ENCODE results near the gene SAMHD1. TPM values are rescaled to one million over a fixed set of nuclear protein-coding genes. Genes with fewer than 3 reads are reported as not detected.

The SAMHD1 gene
- total and polyA plus RNA-seq, 2 experiments from 2014 or later: 7.3 to 10.3 TPM

DNA sequence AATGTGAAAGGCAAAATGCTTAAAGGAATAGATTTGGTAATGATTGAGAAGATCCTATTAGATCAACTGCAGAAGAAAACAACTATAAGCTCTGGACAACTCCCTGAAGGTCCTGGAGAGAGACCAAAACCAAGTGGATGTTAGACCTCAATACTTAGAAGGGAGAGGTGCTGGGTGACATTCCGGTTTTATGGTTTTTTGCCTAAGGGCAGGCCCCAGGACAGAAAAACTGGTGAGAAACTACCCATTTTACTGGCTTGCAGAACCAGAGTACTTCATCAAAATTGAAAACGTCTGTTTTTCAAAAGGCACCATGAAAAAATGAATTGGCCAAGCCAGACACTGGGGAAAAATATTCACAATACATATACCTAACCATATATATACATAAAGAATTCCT lies 26.3 kb downstream of the SAMHD1 start:
- no peaks in the 10 kb centered on the region for H3K9me3 ChIP-seq (ENCODE audit: low read depth)
- DNase-seq (ENCODE audit: low read depth in 1 of 2, low spot score in 1 of 2): no peak
- H3K27me3 ChIP-seq: no peaks in the 10 kb centered on the region
- H3K36me3 ChIP-seq: no peaks in the 10 kb centered on the region
- TF ChIP-seq, protein P1, sequence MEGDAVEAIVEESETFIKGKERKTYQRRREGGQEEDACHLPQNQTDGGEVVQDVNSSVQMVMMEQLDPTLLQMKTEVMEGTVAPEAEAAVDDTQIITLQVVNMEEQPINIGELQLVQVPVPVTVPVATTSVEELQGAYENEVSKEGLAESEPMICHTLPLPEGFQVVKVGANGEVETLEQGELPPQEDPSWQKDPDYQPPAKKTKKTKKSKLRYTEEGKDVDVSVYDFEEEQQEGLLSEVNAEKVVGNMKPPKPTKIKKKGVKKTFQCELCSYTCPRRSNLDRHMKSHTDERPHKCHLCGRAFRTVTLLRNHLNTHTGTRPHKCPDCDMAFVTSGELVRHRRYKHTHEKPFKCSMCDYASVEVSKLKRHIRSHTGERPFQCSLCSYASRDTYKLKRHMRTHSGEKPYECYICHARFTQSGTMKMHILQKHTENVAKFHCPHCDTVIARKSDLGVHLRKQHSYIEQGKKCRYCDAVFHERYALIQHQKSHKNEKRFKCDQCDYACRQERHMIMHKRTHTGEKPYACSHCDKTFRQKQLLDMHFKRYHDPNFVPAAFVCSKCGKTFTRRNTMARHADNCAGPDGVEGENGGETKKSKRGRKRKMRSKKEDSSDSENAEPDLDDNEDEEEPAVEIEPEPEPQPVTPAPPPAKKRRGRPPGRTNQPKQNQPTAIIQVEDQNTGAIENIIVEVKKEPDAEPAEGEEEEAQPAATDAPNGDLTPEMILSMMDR (IDR thresholded peaks at IDR 0.05; ENCODE audit: low read depth, low read length): no peak
- no peak overlapping the region for H3K27ac ChIP-seq
- H3K4me1 ChIP-seq (ENCODE audit: low read depth): no peaks in the 10 kb centered on the region
- no peak overlapping the region for H3K4me3 ChIP-seq

DNA sequence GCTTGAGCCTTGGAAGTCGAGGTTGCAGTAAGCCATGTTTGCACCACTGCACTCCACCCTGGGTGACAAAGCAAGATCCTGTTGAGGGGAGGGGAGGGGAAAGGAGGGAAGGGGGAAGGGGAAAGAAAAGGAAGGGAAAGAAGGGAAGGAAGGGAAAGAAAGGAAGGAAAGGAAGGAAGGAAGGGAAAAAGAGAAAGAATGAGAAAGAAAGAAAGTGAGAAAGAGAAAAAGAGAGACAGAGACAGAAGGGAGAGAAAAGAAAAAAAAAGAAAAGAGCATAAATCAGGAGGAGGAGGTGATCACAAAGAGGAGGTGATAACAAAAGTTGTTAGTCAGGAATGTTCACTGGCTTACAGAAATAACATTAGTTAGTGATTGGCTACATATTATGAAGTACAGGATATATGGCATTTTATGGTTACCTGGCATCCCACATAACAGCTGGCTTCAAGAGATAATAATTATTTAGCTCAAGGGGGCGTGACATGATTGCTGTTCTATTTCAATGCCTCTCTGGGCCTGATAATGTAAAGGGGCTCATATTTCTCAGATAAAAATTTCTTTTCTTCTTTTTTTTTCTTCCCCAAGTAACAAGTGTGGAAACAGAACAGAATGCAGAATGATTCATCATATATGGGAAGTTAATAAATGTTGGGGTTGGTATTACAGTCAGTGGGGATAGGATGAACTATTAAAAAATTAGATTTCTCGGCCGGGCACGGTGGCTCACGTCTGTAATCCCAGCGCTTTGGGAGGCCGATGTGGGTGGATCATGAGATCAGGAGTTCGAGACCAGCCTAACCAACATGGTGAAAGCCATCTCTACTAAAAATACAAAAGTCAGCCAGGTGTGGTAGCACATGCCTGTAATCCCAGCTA lies 27.1 kb downstream of the SAMHD1 start:
- Histone ChIP-seq H3K9me3 (ENCODE audit: low read depth) (no peaks in the 10 kb centered on the region), H3K4me1 (ENCODE audit: low read depth) (no peaks in the 10 kb centered on the region), H3K27ac (no peak overlapping the region), H3K36me3 (no peaks in the 10 kb centered on the region), H3K27me3 (no peaks in the 10 kb centered on the region), H3K4me3 (no peak overlapping the region)
- TF ChIP-seq, protein P1 (IDR thresholded peaks at IDR 0.05; ENCODE audit: low read depth, low read length): no peak
- DNase-seq (ENCODE audit: low read depth in 1 of 2, low spot score in 1 of 2): peak in 1 of 2 donors; percentile 6

DNA sequence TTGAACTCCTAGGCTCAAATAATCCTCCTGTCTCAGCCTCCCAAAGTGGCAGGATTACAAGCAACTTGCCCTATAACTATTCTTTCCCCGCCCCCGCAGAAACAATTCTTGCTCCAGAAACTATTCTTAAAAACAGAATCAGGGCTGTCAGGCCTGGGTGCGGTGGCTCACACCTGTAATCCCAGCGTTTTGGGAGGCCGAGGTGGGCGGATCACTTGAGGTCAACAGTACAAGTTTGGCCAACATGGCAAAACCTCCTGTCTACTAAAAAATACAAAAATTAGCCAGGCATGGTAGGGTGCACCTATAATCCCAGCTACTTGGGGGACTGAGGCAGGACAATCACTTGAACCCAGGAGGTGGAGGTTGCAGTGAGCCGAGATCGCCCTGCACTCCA lies 31.2 kb downstream of the SAMHD1 start:
- Histone ChIP-seq H3K9me3 (ENCODE audit: low read depth) (no peaks in the 10 kb centered on the region), H3K27me3 (no peaks in the 10 kb centered on the region), H3K4me3 (no peak overlapping the region), H3K27ac (no peak overlapping the region), H3K4me1 (ENCODE audit: low read depth) (no peaks in the 10 kb centered on the region), H3K36me3 (no peaks in the 10 kb centered on the region)
- TF ChIP-seq, protein P1 (IDR thresholded peaks at IDR 0.05; ENCODE audit: low read depth, low read length): no peak
- no peak for DNase-seq (ENCODE audit: low read depth in 1 of 2, low spot score in 1 of 2)

DNA sequence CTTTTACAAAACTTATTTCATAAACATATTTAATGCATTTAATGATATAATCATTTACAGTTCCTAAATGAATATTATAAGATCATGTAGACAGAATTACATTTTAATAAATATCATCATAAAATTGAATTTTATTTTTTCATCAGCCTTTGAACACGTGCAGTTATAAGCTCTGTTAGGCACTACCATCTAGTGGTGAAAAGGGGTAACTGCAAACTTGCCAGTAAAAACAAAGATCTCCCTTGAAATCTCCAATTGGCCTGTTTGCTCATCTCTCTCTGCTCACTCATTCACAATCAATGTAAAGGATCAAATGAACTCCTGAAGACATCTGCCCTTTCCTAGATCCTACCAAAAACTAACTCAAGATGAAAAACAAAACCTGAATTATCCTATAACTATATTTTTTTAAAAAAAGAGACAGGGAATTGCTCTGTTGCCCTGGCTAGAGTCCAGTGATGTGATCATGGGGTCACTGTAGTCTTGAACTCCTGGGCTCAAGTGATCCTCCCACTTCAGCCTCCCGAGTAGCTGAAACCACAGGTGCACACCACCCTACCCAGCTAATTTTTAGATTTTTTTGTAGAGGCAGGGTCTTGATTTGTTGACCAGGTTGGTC lies 31.7 kb downstream of the SAMHD1 start:
- no peak overlapping the region for H3K27ac ChIP-seq
- peak; percentile 63 to 72 for DNase-seq (ENCODE audit: low read depth in 1 of 2, low spot score in 1 of 2)
- TF ChIP-seq, protein P1 (IDR thresholded peaks at IDR 0.05; ENCODE audit: low read depth, low read length): peak; percentile 93
- H3K4me1 ChIP-seq (ENCODE audit: low read depth): no peaks in the 10 kb centered on the region
- no peaks in the 10 kb centered on the region for H3K27me3 ChIP-seq
- H3K4me3 ChIP-seq: no peak overlapping the region
- no peaks in the 10 kb centered on the region for H3K36me3 ChIP-seq
- no peaks in the 10 kb centered on the region for H3K9me3 ChIP-seq (ENCODE audit: low read depth)

DNA sequence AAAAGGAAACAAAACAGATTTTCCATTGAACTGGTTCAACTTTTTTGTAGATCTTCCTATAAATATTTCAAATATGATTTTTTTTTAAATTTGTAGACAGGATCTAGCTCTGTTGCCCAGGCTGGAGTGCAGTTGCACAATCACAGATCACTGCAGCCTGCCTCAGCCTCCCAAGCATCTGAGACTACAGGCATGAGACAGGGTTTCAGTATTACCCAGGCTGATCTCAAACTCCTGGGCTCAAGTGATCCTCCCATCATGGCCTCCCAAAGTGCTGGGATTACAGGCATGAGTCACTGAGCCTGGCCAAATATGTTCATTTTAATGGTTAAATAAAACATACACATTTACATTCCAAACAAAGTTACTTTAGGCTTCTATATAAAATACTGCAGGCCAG lies 33.6 kb downstream of the SAMHD1 start:
- H3K27me3 ChIP-seq: no peaks in the 10 kb centered on the region
- no peak for DNase-seq (ENCODE audit: low read depth in 1 of 2, low spot score in 1 of 2)
- no peaks in the 10 kb centered on the region for H3K4me1 ChIP-seq (ENCODE audit: low read depth)
- no peaks in the 10 kb centered on the region for H3K36me3 ChIP-seq
- TF ChIP-seq, protein P1 (IDR thresholded peaks at IDR 0.05; ENCODE audit: low read depth, low read length): no peak
- no peak overlapping the region for H3K27ac ChIP-seq
- H3K4me3 ChIP-seq: no peak overlapping the region
- no peaks in the 10 kb centered on the region for H3K9me3 ChIP-seq (ENCODE audit: low read depth)
